H1 (cell line): ENCODE data around the gene CD48. TPM values are rescaled to one million over a fixed set of nuclear protein-coding genes. Genes with fewer than 3 reads are reported as not detected.

ENCODE experiments used
- CEBPB ChIP-seq: IDR thresholded peaks from 2 replicates; pipeline ENCODE4 v1.6.1; 2012; ENCODE audit warnings: low read depth, low read length
- CHD2 ChIP-seq: IDR thresholded peaks from 2 replicates; pipeline ENCODE4 v1.6.1; 2012; ENCODE audit warnings: low read length, improper control_type of control experiment
- CHD7 ChIP-seq: fragments of 300-600 bp; sonication (generic); IDR thresholded peaks from 2 replicates; pipeline ENCODE4 v1.7.1; 2012; ENCODE audit warnings: low read length, moderate library complexity, mild to moderate bottlenecking, inconsistent platforms; ENCODE audit not compliant: insufficient replicate concordance
- FOSL1 ChIP-seq: IDR thresholded peaks from 2 replicates; pipeline ENCODE4 v1.6.1; 2011; ENCODE audit warnings: mild to moderate bottlenecking, low read depth, low read length, moderate library complexity; ENCODE audit not compliant: insufficient read depth
- MAFK ChIP-seq: IDR thresholded peaks from 2 replicates; pipeline ENCODE4 v1.6.1; 2012; ENCODE audit warnings: low read depth, mild to moderate bottlenecking, improper control_type of control experiment, low read length
- MAX ChIP-seq: IDR thresholded peaks from 2 replicates; pipeline ENCODE4 v1.6.1; 2012; ENCODE audit warnings: inconsistent platforms
- RFX5 ChIP-seq: IDR thresholded peaks from 2 replicates; pipeline ENCODE4 v1.6.1; 2011; ENCODE audit warnings: low read depth, low read length, improper control_type of control experiment, borderline replicate concordance
- RNF2 ChIP-seq: fragments of 200-900, 300-1000 bp; sonication (generic); IDR thresholded peaks from 2 replicates; pipeline ENCODE4 v1.7.1; 2016; ENCODE audit warnings: borderline replicate concordance, low read depth, mild to moderate bottlenecking, antibody characterized with exemption, low read length; ENCODE audit not compliant: poor library complexity, severe bottlenecking; ENCODE audit errors: missing control alignments
- TAF1 ChIP-seq: IDR thresholded peaks from 2 replicates; pipeline ENCODE4 v1.6.1; 2011; ENCODE audit warnings: mild to moderate bottlenecking, low read depth, low read length
- TBP ChIP-seq: IDR thresholded peaks from 2 replicates; pipeline ENCODE4 v1.6.1; 2011; ENCODE audit warnings: low read depth, low read length, improper control_type of control experiment
- YY1 ChIP-seq: IDR thresholded peaks from 2 replicates; pipeline ENCODE4 v1.6.1; 2011; ENCODE audit warnings: low read depth, mild to moderate bottlenecking, low read length
- polyA plus RNA-seq, 7 experiments: library from polyadenylated mRNA; depleted of rRNA in 3 of 7; stranded (reverse) in 5 of 7; unstranded in 2 of 7; fragments of >200 nt in 5 of 7; fragments of 200-250 nt in 2 of 7; gene quantifications; 1 replicate in 5 of 7; 2 replicates in 1 of 7; 4 replicates in 1 of 7; pipeline versions ENCODE4 v1.2.1 to v1.2.3, GENCODE V29; 2011 to 2013; ENCODE audit warnings: missing spikeins in 2 of 7, mixed read lengths in 2 of 7
- total RNA-seq: library from RNA; stranded (reverse); fragmentation: NEBNext Ultra II Directional; extraction: Animal tissue kit (Norgen Biotek cat#: 25700); gene quantifications from 2 replicates; pipeline ENCODE4 v1.2.1, GENCODE V29; 2021

The CD48 gene
- total and polyA plus RNA-seq, 2 of the 8 experiments (the other 6 are each of a cell fraction or from before 2014, with no cell fraction given), result 0.08 TPM; not detected in 1

- TF ChIP-seq CHD7 (no peak), FOSL1 (no peak), RFX5 (no peak), CEBPB (no peak), TAF1 (no peak), TBP (no peak), RNF2 (no peak), MAFK (no peak), CHD2 (no peak), MAX (no peak), YY1 (no peak)
Measured at GRCh38 chr1:160664573-160665051, 47.0 kb downstream of the CD48 start (continued).
